DOHH2 (cell line): ENCODE data around the gene GAPDHS.
A peak's percentile ranks its signal among the peaks of the same experiment; 100 is the strongest.

Experiments
- H3F3A ChIP-seq: fragments of 200-600 bp; sonication (generic), shearing (Covaris generic); 2 replicates; pipeline ENCODE4 v1.6.0; 2016; ENCODE audit warnings: antibody characterized with exemption, mild to moderate bottlenecking; ENCODE audit not compliant: control insufficient read depth, insufficient read depth
- H3K27ac ChIP-seq: fragments of 200-600 bp; sonication (generic); 2 replicates; pipeline ENCODE4 v1.5.1; 2014; ENCODE audit warnings: low read depth, mild to moderate bottlenecking, low read length, moderate library complexity
- H3K27me3 ChIP-seq: fragments of 200-600 bp; sonication (generic); 2 replicates; pipeline ENCODE4 v1.6.1; 2014; ENCODE audit warnings: mild to moderate bottlenecking, low read length, mixed read lengths; ENCODE audit not compliant: control insufficient read depth
- H3K36me3 ChIP-seq: fragments of 200-600 bp; sonication (generic); 2 replicates; pipeline ENCODE4 v1.6.1; 2014; ENCODE audit warnings: mild to moderate bottlenecking, low read length, moderate library complexity, mixed read lengths; ENCODE audit not compliant: control insufficient read depth
- H3K4me1 ChIP-seq: fragments of 200-600 bp; sonication (generic); 2 replicates; pipeline ENCODE4 v1.6.1; 2014; ENCODE audit warnings: mild to moderate bottlenecking, low read length, mixed read lengths; ENCODE audit not compliant: control insufficient read depth
- H3K4me2 ChIP-seq: fragments of 200-600 bp; sonication (generic); 2 replicates; pipeline ENCODE4 v1.6.0; 2014; ENCODE audit warnings: mild to moderate bottlenecking, low read length, moderate library complexity
- H3K4me3 ChIP-seq: fragments of 200-600 bp; sonication (generic); 2 replicates; pipeline ENCODE4 v1.5.1; 2014; ENCODE audit warnings: mild to moderate bottlenecking, low read length, mixed read lengths
- H3K79me2 ChIP-seq: fragments of 200-600 bp; sonication (generic); 2 replicates; pipeline ENCODE4 v1.6.1; 2014; ENCODE audit warnings: mild to moderate bottlenecking, low read length, mixed read lengths; ENCODE audit not compliant: control insufficient read depth
- H3K9me2 ChIP-seq: fragments of 200-600 bp; sonication (generic); replicated peaks from 2 replicates; pipeline ENCODE4 v1.6.1; 2014; ENCODE audit warnings: mild to moderate bottlenecking, low read length, mixed read lengths; ENCODE audit not compliant: control insufficient read depth
- H3K9me3 ChIP-seq: fragments of 200-600 bp; sonication (generic); 2 replicates; pipeline ENCODE4 v1.6.1; 2014; ENCODE audit warnings: antibody characterized with exemption, low read length, mixed read lengths; ENCODE audit not compliant: control insufficient read depth, insufficient read depth
- H4K20me1 ChIP-seq: fragments of 200-600 bp; sonication (generic); 2 replicates; pipeline ENCODE4 v1.6.0; 2014; ENCODE audit warnings: low read depth, mild to moderate bottlenecking, antibody characterized with exemption, low read length, moderate library complexity; ENCODE audit not compliant: control insufficient read depth, insufficient read depth
- EZH2phosphoT487 ChIP-seq: fragments of 200-600 bp; sonication (generic); IDR thresholded peaks from 2 replicates; pipeline ENCODE4 v1.6.1; 2017; ENCODE audit warnings: borderline replicate concordance, mild to moderate bottlenecking, antibody characterized with exemption, low read length, moderate library complexity, mixed read lengths
- TF ChIP-seq, protein P1 (sequence below): fragments of 200-600 bp; sonication (generic); IDR thresholded peaks from one replicate; pipeline ENCODE4 v1.5.1; 2014; ENCODE audit warnings: antibody characterized with exemption, mild to moderate bottlenecking, low read depth, low read length; ENCODE audit not compliant: poor library complexity, severe bottlenecking

The GAPDHS gene

DNA sequence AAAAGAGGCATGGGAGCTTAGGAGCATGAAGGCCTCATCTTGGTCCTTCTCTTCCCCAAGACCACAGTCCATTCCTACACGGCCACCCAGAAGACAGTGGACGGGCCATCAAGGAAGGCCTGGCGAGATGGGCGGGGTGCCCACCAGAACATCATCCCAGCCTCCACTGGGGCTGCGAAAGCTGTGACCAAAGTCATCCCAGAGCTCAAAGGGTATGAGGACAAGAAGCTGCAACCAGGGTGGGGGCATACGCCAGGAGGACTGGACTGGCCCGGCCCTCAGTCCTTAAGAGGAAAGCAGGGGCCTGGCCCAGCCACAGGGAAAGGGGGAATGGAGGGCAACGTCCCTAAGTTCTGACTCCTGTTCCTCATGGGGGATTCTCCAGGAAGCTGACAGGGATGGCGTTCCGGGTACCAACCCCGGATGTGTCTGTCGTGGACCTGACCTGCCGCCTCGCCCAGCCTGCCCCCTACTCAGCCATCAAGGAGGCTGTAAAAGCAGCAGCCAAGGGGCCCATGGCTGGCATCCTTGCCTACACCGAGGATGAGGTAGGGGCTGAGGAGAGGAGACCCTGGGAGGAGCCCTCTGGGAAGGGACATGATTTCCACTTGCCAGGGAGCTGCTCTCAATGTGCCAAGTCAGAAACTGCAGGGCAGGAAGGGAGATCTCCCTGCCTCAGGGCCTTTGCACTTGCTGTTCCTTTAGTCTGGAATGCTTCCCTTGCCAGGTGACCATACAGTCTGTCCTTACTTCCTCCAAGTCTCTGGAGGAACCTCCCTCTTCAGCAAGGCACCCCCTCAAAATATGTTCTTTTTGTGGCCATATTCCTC lies 10.2 kb downstream of the GAPDHS start:
- TF ChIP-seq EZH2phosphoT487: no peak
- TF ChIP-seq, protein P1, sequence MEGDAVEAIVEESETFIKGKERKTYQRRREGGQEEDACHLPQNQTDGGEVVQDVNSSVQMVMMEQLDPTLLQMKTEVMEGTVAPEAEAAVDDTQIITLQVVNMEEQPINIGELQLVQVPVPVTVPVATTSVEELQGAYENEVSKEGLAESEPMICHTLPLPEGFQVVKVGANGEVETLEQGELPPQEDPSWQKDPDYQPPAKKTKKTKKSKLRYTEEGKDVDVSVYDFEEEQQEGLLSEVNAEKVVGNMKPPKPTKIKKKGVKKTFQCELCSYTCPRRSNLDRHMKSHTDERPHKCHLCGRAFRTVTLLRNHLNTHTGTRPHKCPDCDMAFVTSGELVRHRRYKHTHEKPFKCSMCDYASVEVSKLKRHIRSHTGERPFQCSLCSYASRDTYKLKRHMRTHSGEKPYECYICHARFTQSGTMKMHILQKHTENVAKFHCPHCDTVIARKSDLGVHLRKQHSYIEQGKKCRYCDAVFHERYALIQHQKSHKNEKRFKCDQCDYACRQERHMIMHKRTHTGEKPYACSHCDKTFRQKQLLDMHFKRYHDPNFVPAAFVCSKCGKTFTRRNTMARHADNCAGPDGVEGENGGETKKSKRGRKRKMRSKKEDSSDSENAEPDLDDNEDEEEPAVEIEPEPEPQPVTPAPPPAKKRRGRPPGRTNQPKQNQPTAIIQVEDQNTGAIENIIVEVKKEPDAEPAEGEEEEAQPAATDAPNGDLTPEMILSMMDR: no peak
- Histone ChIP-seq H3K27me3 (no peaks in the 10 kb centered on the region), H3K9me2 (no peaks in the 10 kb centered on the region), H3K4me2 (peak overlapping the region; percentile 91), H3K27ac (no peak overlapping the region), H4K20me1 (peaks cover 2% of the 10 kb centered on the region; the same call in 1 of the 2 replicates), H3K79me2 (peaks cover 40% of the 10 kb centered on the region), H3F3A (no peaks in the 10 kb centered on the region), H3K4me3 (peak overlapping the region; percentile 97), H3K36me3 (peaks cover 40% of the 10 kb centered on the region), H3K4me1 (peaks cover 34% of the 10 kb centered on the region), H3K9me3 (no peaks in the 10 kb centered on the region)

DNA sequence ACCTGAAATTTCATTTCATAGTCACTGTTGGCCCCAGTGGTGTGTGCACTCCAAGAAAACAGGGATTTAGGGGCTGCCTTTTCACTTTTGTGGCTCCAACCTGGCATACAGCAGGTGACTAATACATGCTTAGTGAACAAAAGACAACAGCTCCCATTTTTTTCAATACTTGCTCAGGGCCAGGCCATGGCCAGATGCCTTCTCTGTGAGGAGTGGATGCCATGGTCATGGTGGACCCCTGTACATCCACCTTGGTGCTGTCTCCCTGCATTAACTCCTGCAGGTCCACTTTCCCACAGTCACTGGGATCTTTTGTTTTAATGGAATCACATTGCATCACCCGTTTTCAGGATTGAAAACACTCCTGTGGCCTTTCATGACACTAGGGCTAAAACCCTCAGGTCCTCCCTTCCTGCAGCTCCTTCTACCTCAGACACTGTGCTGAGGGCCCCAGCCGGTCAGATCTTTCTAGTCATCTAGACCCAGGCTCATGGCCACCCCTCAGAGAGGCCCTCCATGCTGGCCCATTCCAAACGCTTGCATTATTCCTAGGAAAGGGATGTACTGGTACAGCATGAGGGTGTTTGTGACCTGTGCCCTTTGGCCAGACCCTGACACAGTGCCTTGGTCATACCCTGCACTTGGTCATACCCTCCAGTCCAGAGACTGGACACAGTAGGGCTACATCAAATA lies 11.0 kb downstream of the GAPDHS start:
- H3K4me3 ChIP-seq: peak overlapping the region; percentile 97
- no peak for TF ChIP-seq EZH2phosphoT487
- TF ChIP-seq, protein P1: no peak
- peaks cover 34% of the 10 kb centered on the region for H3K4me1 ChIP-seq
- peaks cover 40% of the 10 kb centered on the region for H3K79me2 ChIP-seq
- H3K4me2 ChIP-seq: peak overlapping the region; percentile 91
- no peaks in the 10 kb centered on the region for H3K9me3 ChIP-seq
- H4K20me1 ChIP-seq: peaks cover 2% of the 10 kb centered on the region; the same call in 1 of the 2 replicates
- no peaks in the 10 kb centered on the region for H3F3A ChIP-seq
- no peak overlapping the region for H3K27ac ChIP-seq
- no peaks in the 10 kb centered on the region for H3K27me3 ChIP-seq
- no peaks in the 10 kb centered on the region for H3K9me2 ChIP-seq
- peaks cover 40% of the 10 kb centered on the region for H3K36me3 ChIP-seq

DNA sequence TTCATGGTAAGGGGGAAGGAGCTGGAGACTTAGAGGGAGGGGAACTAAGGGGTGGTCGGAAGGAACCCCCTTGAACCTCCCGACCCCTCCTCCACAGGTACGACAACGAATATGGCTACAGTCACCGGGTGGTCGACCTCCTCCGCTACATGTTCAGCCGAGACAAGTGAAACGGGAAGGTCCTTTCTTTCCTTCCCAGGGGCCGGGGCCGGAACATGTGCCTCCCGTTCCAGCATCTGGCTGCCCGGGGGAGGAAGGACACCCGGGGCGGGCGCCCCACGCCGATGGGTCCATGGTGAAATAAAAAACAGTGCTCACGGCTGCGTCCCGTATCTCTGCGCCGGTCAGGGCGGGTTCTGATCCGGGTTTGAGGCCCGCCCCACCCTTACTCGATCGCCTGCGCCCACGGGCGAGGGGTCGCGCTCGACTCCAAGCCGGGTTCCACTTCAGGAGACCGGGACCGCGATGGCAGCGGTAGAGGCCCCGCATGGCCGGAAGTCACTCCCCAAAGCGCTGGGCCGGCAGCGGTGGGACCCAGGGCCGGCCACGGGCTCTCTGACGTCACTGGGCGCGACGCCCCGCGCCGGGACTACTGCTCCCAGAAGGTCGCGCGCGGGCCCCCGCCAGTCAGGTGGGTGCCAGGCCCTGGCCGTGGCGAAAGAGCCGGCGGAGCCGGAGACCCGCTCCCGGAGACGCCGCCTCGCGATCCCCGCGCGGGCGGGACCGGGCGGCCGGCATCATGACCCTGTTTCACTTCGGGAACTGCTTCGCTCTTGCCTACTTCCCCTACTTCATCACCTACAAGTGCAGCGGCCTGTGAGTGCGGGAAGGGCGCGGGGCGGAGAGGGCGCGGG lies 12.0 kb downstream of the GAPDHS start, which contains the start of gene TMEM147:
TSS of gene TMEM147 (plus strand) at position 626 of the 854 bp plus-strand sequence. CDS start at position 740, 114 bp downstream.
- peak within 1 kb of the TSS; percentile 97 for H3K4me3 ChIP-seq
- H3K4me2 ChIP-seq: peak within 1 kb of the TSS; percentile 91
- peaks cover 39% of the 10 kb centered on the region for H3K36me3 ChIP-seq
- no peaks in the 10 kb centered on the region for H3K27me3 ChIP-seq
- no peak for TF ChIP-seq EZH2phosphoT487
- TF ChIP-seq, protein P1: no peak
- peaks cover 40% of the 10 kb centered on the region for H3K79me2 ChIP-seq
- H3K9me2 ChIP-seq: no peaks in the 10 kb centered on the region
- peaks cover 30% of the 10 kb centered on the region for H3K4me1 ChIP-seq
- H4K20me1 ChIP-seq: peaks cover 2% of the 10 kb centered on the region; the same call in 1 of the 2 replicates
- H3F3A ChIP-seq: no peaks in the 10 kb centered on the region
- peak within 1 kb of the TSS; percentile 47; the same call in 1 of the 2 replicates for H3K27ac ChIP-seq
- H3K9me3 ChIP-seq: no peaks in the 10 kb centered on the region
